C4-2B (cell line): ENCODE data around the gene PCSK1.

ENCODE experiments used
- H3K27ac ChIP-seq: fragments of 450-650 bp; 2 replicates; pipeline ENCODE4 v1.5.1; 2017
- CTCF ChIP-seq: fragments of 450-650 bp; conservative IDR thresholded peaks from 2 replicates; pipeline ENCODE4 v1.5.1; 2017; ENCODE audit warnings: mild to moderate bottlenecking
- ZFX ChIP-seq: fragments of 450-650 bp; IDR thresholded peaks from 2 replicates; pipeline ENCODE4 v1.6.1; 2017

PCSK1 gene

GRCh38 chr5:96470785-96471184 lies 37.7 kb upstream of the PCSK1 start:
- TF ChIP-seq ZFX (no peak), CTCF (no peak)
- H3K27ac ChIP-seq, result no peak overlapping the region

DNA sequence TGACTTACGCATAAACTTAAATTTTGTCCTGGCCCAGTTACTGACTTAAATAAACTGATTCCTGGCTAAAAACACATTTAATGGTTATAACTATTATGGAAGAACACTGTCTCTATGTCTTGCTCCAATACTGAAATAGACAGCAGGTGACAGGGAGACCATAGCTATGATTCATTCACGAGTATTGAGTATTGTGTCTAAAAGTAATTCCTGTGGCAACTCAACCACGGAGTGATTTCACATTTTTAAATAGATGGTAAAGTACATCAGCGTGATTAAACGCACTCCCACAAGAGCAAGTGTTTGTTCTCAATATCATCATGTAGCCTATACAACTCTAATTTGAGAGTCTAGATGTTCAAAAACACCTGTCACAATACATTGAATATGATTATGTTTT lies 35.9 kb upstream of the PCSK1 start:
- TF ChIP-seq ZFX (no peak), CTCF (no peak)
- H3K27ac ChIP-seq, result no peak overlapping the region

DNA sequence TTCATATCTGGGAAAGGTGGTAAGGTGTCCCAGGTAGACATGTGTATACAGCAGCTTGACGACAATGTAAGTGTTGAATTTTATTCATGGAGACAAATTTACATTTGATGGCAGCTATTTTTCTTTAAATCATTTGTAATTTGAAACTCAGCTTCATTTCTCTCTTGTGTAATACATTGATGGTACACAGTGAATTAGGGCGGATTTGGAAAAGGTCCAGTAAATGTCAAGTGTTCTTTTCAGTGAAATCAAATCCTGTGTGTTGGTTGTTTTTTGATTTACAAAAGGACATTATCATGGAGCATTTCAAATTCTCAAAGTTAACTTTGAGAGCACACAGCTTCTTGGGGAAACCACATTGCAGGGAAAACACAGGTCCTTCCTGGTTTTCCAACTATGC lies 30.0 kb upstream of the PCSK1 start:
- no peak for TF ChIP-seq ZFX
- TF ChIP-seq CTCF, result no peak
- no peak overlapping the region for H3K27ac ChIP-seq

GRCh38 chr5:96459313-96460121 lies 26.5 kb upstream of the PCSK1 start:
- H3K27ac ChIP-seq, result no peak overlapping the region
- TF ChIP-seq ZFX, result no peak
- TF ChIP-seq CTCF, result no peak

GRCh38 chr5:96458176-96458575 lies 25.1 kb upstream of the PCSK1 start:
- TF ChIP-seq ZFX (no peak), CTCF (no peak)
- H3K27ac ChIP-seq, result no peak overlapping the region

DNA sequence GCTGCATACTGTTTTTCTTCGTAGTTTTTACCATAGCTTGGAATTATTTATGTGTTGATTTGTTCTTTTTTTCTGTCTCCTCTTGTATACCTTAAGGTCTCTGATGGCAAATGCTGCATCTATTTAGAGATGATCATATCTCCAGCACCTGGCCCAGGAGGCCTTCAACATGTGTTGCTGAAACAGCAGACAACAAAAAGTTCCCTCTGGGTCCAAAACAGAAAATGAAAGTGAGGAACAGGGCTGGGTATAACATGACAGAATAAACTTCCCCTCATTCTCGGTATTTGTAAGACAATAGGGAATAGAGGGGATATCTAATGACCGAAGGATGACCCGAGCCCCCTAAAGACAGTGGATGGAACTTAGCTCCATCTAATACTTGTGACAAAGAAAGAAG lies 22.7 kb upstream of the PCSK1 start:
- no peak overlapping the region for H3K27ac ChIP-seq
- no peak for TF ChIP-seq ZFX
- no peak for TF ChIP-seq CTCF

DNA sequence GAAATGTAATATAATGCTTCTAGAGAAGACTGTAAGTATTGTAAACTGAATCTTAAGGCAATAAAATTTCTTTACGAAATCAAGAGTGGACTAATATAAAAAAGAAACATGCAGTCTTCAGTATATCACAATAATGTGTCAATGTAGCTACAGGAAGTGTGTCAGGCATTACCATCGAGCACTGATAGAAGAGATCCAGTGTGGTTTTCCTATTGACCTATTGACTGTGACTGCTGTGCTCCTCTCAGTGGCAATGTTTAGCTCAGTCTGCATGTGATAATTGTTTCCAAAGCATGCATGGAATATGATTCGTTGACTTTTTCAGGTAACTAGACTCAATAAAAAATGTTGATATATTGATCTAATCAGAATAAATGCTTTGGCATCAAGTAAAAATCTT lies 20.3 kb upstream of the PCSK1 start:
- TF ChIP-seq ZFX (no peak), CTCF (no peak)
- H3K27ac ChIP-seq, result no peak overlapping the region
